Measurements from ENCODE around the gene UBE3D. TPM values are rescaled to one million over a fixed set of nuclear protein-coding genes. Genes with fewer than 3 reads are reported as not detected.

The UBE3D gene
- total RNA-seq, 2 donors from 2014 or later = 16.2 to 18.0 TPM

- DNase-seq = no peak
- H3K27ac Mint-ChIP-seq = no peak overlapping the region
- Histone ChIP-seq H3K27me3 (ENCODE audit: control insufficient read depth, insufficient read depth, low read length, poor library complexity, severe bottlenecking) (no peaks in the 10 kb centered on the region), H3K9me3 (ENCODE audit: control insufficient read depth, low read length) (no peaks in the 10 kb centered on the region), H3K27ac (ENCODE audit: low read depth, low read length) (no peak overlapping the region), H3K36me3 (ENCODE audit: control insufficient read depth, insufficient read depth, low read length) (peaks cover 32% of the 10 kb centered on the region), H3K9ac (ENCODE audit: extremely low read depth, low read length, poor library complexity, severe bottlenecking) (no peak overlapping the region), H3K4me3 (ENCODE audit: low read length) (no peak overlapping the region), H3K4me1 (ENCODE audit: control insufficient read depth, insufficient read depth, low read length) (no peaks in the 10 kb centered on the region)
- H3K9me3 Mint-ChIP-seq = peaks cover 3% of the 10 kb centered on the region
- H3K27me3 Mint-ChIP-seq (ENCODE audit: insufficient read depth) = no peaks in the 10 kb centered on the region
- H3K4me3 Mint-ChIP-seq = no peak overlapping the region
- 98 to 100% methylated on average over 2 of the region's 2 CpGs for WGBS, 2 experiments (ENCODE audit: insufficient coverage in 1 of 2, insufficient read length in 1 of 2)
- no peak for TF ChIP-seq CTCF (conservative IDR thresholded peaks at IDR 0.05)
- H3K36me3 Mint-ChIP-seq (ENCODE audit: low read depth) = peaks cover 20% of the 10 kb centered on the region
- H3K4me1 Mint-ChIP-seq = no peaks in the 10 kb centered on the region
These were observed 31.6 kb upstream of the UBE3D start for GRCh38 chr6:83097204-83097603.

- peaks cover 3% of the 10 kb centered on the region for H3K9me3 Mint-ChIP-seq
- no peaks in the 10 kb centered on the region for H3K27me3 Mint-ChIP-seq (ENCODE audit: insufficient read depth)
- H3K27ac Mint-ChIP-seq = no peak overlapping the region
- peaks cover 16% of the 10 kb centered on the region for H3K36me3 Mint-ChIP-seq (ENCODE audit: low read depth)
- TF ChIP-seq CTCF (conservative IDR thresholded peaks at IDR 0.05) = no peak
- H3K36me3 ChIP-seq (ENCODE audit: control insufficient read depth, insufficient read depth, low read length) = peaks cover 27% of the 10 kb centered on the region
- 94 to 100% methylated on average over 1 to 2 of the region's 2 CpGs for WGBS, 2 experiments (ENCODE audit: insufficient coverage in 1 of 2, insufficient read length in 1 of 2)
- H3K27ac ChIP-seq (ENCODE audit: low read depth, low read length) = no peak overlapping the region
- H3K4me3 ChIP-seq (ENCODE audit: low read length) = no peak overlapping the region
- H3K9ac ChIP-seq (ENCODE audit: extremely low read depth, low read length, poor library complexity, severe bottlenecking) = no peak overlapping the region
- no peaks in the 10 kb centered on the region for H3K9me3 ChIP-seq (ENCODE audit: control insufficient read depth, low read length)
- H3K27me3 ChIP-seq (ENCODE audit: control insufficient read depth, insufficient read depth, low read length, poor library complexity, severe bottlenecking) = no peaks in the 10 kb centered on the region
- no peaks in the 10 kb centered on the region for H3K4me1 Mint-ChIP-seq
- H3K4me3 Mint-ChIP-seq = no peak overlapping the region
- H3K4me1 ChIP-seq (ENCODE audit: control insufficient read depth, insufficient read depth, low read length) = no peaks in the 10 kb centered on the region
- DNase-seq = no peak
These were observed 31.1 kb upstream of the UBE3D start for GRCh38 chr6:83096791-83097190.

- Mint-ChIP-seq H3K4me1 (peaks cover 4% of the 10 kb centered on the region), H3K27ac (no peak overlapping the region), H3K4me3 (no peak overlapping the region), H3K9me3 (peaks cover 3% of the 10 kb centered on the region), H3K36me3 (ENCODE audit: low read depth) (peaks cover 12% of the 10 kb centered on the region), H3K27me3 (ENCODE audit: insufficient read depth) (no peaks in the 10 kb centered on the region)
- Histone ChIP-seq H3K4me1 (ENCODE audit: control insufficient read depth, insufficient read depth, low read length) (no peaks in the 10 kb centered on the region), H3K27ac (ENCODE audit: low read depth, low read length) (no peak overlapping the region), H3K27me3 (ENCODE audit: control insufficient read depth, insufficient read depth, low read length, poor library complexity, severe bottlenecking) (no peaks in the 10 kb centered on the region), H3K36me3 (ENCODE audit: control insufficient read depth, insufficient read depth, low read length) (no peaks in the 10 kb centered on the region), H3K9me3 (ENCODE audit: control insufficient read depth, low read length) (no peaks in the 10 kb centered on the region), H3K9ac (ENCODE audit: extremely low read depth, low read length, poor library complexity, severe bottlenecking) (no peak overlapping the region), H3K4me3 (ENCODE audit: low read length) (no peak overlapping the region)
- no peak for DNase-seq
- WGBS, 2 experiments (ENCODE audit: insufficient coverage in 1 of 2, insufficient read length in 1 of 2) = 94 to 97% methylated on average over 3 of the region's 3 CpGs
- TF ChIP-seq CTCF (conservative IDR thresholded peaks at IDR 0.05) = no peak
These were observed 27.2 kb upstream of the UBE3D start for GRCh38 chr6:83092756-83093399.
